ENCODE data around the gene IL21.

Gene IL21

GRCh38 chr4:122621016-122621507 is at the start of gene IL21:
TSS of gene IL21 (minus strand) at chr4:122621066. CDS start at chr4:122621011, 55 bp downstream.
- TF ChIP-seq EGR1 (IDR thresholded peaks at IDR 0.05) (no peak), CREB1 (IDR thresholded peaks at IDR 0.05; ENCODE audit: low read depth) (no peak), TAF1 (IDR thresholded peaks at IDR 0.05; ENCODE audit: low read depth) (no peak), CEBPB (IDR thresholded peaks at IDR 0.05) (no peak)

DNA sequence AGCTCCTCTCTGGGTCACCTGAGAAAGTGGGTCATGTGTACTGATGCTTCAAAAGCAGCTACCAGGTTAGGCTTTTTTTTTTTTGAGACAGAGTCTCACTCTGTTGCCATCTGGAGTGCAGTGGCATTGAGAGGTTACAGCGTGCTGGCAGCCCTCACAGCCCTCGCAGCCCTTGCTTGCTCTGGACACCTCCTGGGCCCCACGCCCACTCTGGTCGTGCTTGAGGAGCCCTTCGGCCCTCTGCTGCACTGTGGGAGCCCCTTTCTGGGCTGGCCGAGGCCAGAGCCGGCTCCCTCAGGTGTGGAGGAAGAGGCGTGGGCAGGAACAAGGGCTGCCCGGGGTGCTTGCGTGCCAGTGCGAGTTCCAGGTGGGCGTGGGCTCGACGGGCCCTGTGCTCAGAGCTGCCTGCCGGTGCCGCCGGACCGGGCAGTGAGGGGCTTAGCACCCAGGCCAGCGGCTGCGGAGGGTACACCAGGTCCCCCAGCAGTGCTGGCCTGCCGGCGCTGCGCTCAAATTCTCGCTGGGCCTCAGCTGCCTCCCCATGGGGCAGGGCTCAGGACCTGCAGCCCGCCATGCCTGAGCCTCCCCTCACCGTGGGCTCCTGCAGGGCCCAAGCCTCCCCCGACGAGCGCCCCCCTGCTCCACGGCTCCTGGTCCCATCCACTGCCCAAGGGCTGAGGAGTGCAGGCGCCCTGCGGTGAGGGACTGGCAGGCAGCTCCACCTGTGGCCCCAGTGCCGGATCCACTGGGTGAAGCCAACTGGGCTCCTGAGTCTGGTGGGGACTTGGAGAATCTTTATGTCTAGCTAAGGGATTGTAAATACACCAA is 49.3 kb upstream of the IL21 start:
- TF ChIP-seq RAD21 (IDR thresholded peaks at IDR 0.05; ENCODE audit: low read depth) (no peak), REST (IDR thresholded peaks at IDR 0.05; ENCODE audit: low read depth) (no peak), TAF1 (IDR thresholded peaks at IDR 0.05; ENCODE audit: low read depth) (no peak), TCF12 (IDR thresholded peaks at IDR 0.05; ENCODE audit: low read depth) (no peak), ZBTB7A (IDR thresholded peaks at IDR 0.05; ENCODE audit: low read depth) (no peak), NFIC (IDR thresholded peaks at IDR 0.05) (no peak), TEAD4 (IDR thresholded peaks at IDR 0.05) (no peak), YY1 (IDR thresholded peaks at IDR 0.05; ENCODE audit: low read depth) (no peak)
- TF ChIP-seq, protein P1, sequence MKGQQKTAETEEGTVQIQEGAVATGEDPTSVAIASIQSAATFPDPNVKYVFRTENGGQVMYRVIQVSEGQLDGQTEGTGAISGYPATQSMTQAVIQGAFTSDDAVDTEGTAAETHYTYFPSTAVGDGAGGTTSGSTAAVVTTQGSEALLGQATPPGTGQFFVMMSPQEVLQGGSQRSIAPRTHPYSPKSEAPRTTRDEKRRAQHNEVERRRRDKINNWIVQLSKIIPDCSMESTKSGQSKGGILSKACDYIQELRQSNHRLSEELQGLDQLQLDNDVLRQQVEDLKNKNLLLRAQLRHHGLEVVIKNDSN (IDR thresholded peaks at IDR 0.05) = no peak

GRCh38 chr4:122668241-122668640 is 47.4 kb upstream of the IL21 start:
- TF ChIP-seq CEBPB (IDR thresholded peaks at IDR 0.05) = no peak
- no peak for TF ChIP-seq TAF1 (IDR thresholded peaks at IDR 0.05; ENCODE audit: low read depth)
- no peak for TF ChIP-seq REST (IDR thresholded peaks at IDR 0.05; ENCODE audit: low read depth)
- no peak for TF ChIP-seq EGR1 (IDR thresholded peaks at IDR 0.05)
- no peak for TF ChIP-seq MAX (IDR thresholded peaks at IDR 0.05)
- TF ChIP-seq FOXM1 (IDR thresholded peaks at IDR 0.05; ENCODE audit: borderline replicate concordance, low read depth) = no peak
- no peak for TF ChIP-seq YY1 (IDR thresholded peaks at IDR 0.05; ENCODE audit: low read depth)
- TF ChIP-seq, protein P1 (IDR thresholded peaks at IDR 0.05) = no peak
- no peak for TF ChIP-seq EP300 (IDR thresholded peaks at IDR 0.05; ENCODE audit: borderline replicate concordance)
- TF ChIP-seq ZBTB7A (IDR thresholded peaks at IDR 0.05; ENCODE audit: low read depth) = no peak
- TF ChIP-seq RAD21 (IDR thresholded peaks at IDR 0.05; ENCODE audit: low read depth) = no peak
- TF ChIP-seq CREB1 (IDR thresholded peaks at IDR 0.05; ENCODE audit: low read depth) = no peak
- no peak for TF ChIP-seq NFIC (IDR thresholded peaks at IDR 0.05)
- no peak for TF ChIP-seq TEAD4 (IDR thresholded peaks at IDR 0.05)
- TF ChIP-seq TCF12 (IDR thresholded peaks at IDR 0.05; ENCODE audit: low read depth) = no peak

- TF ChIP-seq CEBPB (IDR thresholded peaks at IDR 0.05) = 0 out of 2 replicates have a peak, but pooled peaks have one; percentile 2
- TF ChIP-seq TEAD4 (IDR thresholded peaks at IDR 0.05) = 0 out of 2 replicates have a peak, but pooled peaks have one; percentile 26
- TF ChIP-seq NFIC (IDR thresholded peaks at IDR 0.05) = peak; percentile 40; the same call in 1 of the 2 replicates
- TF ChIP-seq FOXM1 (IDR thresholded peaks at IDR 0.05; ENCODE audit: borderline replicate concordance, low read depth) = no peak
Measured at GRCh38 chr4:122666527-122667245, 45.8 kb upstream of the IL21 start.

DNA sequence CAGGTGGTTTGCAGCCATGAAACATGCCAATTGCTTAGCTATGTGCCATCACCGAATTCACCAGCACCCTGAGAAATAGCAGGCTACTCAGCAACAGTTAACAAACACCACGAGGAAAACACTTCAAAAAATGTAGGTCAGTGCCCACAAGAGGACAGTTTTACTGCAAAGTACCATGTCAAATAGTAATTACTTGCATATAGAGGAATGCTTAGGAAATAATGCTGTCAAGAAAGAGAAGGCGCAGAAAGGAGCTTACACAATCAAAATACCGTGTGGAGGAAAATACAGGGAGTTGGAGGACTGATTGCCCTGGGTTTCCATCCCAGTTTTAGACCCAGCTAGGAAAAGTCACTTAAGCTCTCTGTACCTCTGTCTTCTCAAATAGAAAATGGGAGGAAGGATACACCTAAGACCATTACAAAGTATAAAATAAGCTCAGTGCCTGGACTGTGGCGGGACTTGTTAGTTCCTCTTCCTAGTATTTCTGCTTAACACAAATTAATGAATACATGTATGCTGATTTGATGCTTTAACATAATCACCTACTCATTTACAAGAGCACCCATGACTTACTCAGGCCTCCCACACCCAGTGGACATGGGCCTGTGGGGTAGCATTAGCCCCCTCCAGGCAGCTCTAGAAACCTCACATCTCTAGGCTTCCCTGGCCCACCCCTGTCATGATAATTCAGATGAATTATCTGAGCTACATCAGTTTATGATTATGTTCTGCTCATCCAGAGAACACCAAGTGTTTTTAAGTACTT is 44.5 kb upstream of the IL21 start:
- no peak for TF ChIP-seq EGR1 (IDR thresholded peaks at IDR 0.05)
- TF ChIP-seq, protein P1 (IDR thresholded peaks at IDR 0.05) = no peak
- no peak for TF ChIP-seq TEAD4 (IDR thresholded peaks at IDR 0.05)
- TF ChIP-seq YY1 (IDR thresholded peaks at IDR 0.05; ENCODE audit: low read depth) = no peak
- no peak for TF ChIP-seq TCF12 (IDR thresholded peaks at IDR 0.05; ENCODE audit: low read depth)
